ENCODE measurements around the gene PTPRN2.

The PTPRN2 gene

DNA sequence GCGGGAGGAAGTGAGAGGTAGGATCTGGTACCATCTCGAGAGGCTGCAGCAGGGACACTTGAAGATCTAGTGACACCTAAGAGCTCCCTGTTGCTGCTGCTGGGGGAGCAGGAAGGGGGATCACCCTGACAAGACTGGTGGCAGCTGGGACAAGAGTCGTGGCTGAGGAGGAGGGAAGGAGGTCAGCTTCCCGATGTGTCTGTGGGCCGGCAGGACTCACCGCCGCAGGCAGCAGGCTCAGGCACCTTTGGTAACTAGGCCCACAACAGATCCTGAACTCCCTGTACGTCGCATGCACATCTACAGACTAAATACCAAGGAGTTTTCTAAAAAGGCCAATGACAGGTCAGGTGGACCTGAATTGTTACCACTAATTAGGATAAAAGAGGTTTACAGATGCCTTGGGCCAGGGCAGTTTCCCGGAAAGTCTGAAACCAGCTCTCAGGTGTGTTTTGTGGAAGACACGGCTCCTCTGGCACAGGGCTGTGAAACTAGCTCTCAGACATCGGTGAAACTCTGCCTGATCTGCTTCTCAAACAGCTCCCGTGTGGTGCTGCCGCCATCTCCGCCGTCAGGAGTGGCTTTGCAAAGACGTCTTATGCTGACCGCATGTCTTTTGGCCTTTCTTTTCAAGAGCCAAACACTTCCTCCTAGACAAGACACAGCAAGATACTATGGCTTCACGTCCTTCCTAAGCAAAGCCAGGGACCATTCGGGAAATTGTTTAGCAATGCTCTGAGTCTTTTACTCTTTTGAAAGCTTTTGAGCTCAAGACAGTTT is 609.7 kb downstream of the PTPRN2 start:
- no peak for DNase-seq

DNA sequence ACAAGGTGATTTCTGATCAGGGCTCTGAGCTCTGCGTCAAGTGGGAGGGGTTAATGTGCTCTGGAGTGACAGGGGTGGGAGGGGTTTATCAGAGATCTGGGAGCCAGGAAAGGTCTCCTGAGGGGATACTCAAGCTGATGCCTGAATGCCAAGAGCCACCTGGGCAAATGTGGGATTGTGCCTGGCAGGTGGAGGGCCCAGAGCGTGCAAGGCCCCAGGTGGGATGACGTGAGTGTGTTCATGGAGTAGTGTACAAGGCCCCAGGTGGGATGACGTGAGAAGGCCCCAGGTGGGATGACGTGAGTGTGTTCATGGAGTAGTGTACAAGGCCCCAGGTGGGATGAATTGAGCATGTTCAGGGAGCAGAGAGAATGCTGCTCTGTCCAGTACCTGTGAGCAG is 610.3 kb downstream of the PTPRN2 start:
- DNase-seq = no peak

DNA sequence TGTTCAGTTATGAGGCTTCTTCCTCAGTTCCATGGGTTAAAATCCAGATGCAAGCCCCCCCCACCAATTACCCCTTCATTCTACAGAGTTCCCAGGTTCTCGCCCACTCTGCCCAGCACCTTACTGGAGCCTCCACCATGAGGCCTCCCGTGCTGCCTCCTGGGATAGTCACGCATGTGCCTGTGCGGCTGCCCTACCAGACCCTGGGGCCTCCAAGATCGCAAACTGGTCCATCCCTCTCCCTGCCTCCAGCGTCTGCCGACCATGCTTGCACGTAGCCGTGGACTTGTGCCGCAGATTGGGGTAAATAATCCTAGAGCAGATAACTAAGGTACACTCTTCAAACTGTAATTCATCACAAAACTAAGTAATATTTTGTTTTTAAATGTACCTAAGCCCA is 611.2 kb downstream of the PTPRN2 start:
- no peak for DNase-seq

DNA sequence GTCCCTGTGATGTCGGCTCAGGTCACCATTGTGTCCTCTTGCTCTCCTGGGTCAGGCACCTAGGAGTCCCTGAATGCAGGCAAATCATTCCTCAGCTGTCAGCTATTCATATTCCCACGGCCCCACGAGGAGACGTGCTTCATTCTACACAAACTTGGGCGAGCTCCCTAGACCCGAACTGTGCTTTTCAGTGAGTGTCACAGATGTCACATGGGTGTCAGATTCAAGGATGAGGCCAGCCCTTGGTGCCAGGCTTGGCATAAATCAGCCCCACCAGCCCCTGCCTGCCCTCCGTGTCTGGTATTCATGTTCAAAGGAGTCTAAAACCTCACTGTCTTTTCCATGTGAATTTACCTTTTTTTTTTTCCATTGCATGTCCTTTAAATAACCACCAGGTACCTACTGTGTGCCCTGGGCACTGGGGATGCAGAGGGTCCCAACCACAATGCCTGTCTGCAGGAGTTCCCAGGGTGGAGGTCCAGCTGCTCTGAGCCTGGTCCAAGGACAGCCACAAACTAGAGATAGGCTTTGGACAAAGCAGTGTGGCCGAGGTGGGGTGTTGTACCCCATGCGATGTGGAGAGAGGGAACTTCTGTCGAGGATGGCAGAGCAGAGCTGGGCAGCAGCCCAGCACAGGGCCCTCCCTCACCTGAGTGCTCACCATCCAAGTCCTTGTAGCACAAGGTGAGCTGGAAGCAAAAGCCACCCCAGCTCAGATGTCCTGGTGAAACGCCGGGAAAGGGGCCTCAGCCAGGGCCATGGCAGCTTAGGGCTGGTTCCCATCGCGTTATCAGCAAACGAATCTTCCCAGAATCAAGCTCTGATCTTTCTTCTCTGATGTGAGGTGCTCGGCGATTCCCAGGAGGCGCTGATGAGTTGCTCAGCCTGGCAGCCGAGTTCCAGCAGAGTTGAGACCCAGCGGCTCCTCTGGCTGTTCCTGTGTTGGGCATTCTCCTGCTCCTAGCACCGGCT is 611.9 kb downstream of the PTPRN2 start:
- DNase-seq = no peak

DNA sequence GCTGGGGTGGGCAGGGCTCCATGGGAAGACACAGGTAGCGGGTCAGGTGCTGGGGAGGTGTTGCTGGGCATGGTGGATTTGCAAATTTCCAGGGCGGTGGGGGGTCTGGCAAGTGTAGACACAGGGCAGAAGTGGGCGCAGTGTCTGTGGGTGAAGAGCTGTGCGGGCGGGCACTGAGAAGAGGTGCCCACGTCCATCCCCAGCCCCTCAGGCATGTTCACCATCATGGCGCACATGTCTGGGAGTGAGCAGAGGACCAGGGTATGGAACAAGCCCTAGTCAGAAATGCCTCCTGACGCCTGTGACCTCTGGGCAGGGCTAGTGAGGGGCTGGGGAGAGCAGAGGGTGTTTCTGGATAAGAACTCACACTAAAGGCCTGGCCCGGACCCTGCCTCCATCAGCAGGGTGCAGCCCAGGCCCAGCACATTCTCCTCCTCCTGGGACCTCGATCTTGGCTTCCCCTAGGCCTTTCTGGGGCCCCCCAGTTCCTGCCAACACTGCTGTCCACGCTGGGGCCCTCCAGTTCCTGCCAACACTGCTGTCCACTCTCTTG is 612.9 kb downstream of the PTPRN2 start:
- DNase-seq = no peak

DNA sequence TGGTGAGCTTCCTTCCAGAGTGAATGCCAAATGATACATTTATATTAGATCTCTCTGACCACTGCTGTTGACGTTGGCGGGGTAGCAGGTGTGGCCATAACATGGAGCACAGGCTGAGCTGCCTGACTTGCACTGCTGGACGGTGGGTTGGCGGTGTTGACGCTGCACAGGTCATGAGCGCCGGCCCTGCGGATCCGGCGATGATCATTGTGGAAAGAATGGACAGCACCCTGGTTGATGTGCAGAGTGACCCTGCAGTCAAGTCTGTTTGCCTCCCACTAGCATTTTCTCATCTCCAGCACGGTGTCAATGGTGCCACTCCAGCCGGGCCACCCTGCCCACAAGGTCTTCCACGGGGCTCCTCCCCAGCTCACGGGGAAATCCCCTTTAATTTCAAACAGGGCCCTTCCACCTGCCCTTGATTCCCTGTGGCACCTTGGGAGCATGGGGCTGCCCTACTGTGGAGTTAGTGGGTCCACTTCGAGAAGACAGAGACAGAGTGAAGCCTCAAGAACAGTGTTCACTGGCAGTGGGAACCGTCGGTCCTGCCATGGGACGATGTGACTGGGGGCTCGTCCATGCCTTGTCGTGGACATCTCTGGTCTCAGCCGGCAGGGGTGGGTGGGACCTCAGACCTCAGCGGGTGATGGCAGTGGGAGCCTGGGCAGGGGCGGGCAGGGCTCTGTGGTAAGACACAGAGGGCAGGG is 613.5 kb downstream of the PTPRN2 start:
- no peak for DNase-seq

DNA sequence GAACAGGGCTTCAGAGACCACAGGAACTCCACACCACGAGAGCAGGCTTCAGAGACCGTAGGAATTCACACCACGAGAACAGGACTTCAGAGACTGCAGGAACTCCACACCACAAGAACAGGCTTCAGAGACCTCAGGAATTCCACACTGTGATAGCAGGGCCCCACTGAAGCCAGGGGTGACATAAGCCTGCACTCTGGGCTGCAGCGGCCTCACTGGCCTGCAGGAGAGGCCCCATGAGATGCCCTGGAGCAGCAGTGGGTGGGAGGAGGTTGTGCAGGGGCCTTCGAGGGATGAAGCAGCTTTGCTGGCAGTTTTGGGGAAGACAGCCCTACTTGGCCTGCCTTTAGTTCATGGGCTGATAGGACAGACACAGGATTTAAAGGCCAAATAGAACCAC is 614.7 kb downstream of the PTPRN2 start:
- no peak for DNase-seq

DNA sequence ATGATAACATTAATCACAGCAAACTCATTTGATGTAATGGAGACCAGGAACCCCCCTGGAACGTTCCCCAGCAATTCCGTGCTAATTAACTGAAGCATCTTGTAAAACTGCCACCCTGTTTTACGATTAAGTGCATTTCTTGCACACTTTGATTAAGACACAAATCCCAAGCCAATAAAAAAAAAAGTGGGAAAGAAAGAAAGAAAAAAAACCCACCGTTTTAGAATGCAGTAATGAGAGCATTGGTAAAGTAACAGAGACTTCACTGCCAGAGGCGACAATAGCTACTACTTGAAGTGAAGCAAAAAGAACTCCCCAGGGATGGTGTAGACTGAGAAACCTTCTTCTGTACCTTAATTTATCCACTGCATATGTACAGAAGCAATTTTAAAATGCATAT is 616.1 kb downstream of the PTPRN2 start:
- DNase-seq = no peak

DNA sequence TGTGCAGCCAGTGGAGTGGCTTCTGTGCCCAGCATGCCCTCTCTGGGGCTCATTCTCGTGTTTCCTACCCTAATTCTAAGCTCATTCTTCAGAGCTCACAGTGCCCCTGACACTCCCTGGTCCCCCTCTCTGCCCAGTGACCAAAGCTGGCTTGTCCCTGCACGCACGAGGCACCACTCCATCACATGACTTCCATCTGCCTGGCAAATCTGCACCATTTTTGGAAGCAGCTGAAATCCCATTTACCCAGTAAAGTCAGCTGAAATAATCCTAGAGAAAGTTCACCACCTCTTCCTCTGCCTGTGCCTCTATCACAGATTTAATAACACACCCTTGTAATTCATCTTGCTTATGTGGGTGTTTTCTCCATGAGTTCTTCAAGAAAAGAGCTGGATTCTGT is 616.9 kb downstream of the PTPRN2 start:
- no peak for DNase-seq

DNA sequence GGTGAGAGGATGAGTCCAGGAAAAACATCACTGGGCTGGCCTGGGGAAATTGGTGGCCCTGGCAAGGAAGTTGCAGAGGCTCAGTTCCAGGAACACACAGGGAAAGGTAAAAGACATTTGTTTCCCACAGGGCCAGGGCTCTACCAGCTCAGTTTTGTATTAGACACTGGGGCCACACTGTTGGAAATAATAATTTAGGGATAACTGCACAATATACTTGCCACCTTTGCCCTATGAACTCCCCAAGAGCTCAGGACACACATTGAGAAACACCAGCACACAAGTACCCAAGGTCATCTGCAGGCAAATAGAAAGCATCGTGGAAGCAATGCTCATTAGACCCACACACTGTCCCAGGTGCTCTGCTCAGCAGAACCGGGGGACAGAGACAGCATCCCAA is 617.6 kb downstream of the PTPRN2 start:
- no peak for DNase-seq

DNA sequence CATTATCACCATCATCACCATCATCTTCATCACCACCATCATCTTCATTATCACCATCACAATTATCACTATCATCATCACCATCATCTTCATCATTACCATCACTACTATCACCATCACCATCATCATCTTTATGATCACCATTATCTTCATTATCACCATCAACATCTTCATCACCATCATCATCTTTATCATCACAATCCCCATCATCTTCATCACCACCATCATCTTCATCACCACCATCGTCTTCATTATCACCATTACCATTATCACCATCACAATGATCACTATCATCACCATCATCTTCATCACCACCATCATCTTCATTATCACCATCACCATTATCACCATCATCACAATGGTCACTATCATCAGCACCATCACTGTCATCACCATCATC is 621.1 kb downstream of the PTPRN2 start:
- DNase-seq = no peak

DNA sequence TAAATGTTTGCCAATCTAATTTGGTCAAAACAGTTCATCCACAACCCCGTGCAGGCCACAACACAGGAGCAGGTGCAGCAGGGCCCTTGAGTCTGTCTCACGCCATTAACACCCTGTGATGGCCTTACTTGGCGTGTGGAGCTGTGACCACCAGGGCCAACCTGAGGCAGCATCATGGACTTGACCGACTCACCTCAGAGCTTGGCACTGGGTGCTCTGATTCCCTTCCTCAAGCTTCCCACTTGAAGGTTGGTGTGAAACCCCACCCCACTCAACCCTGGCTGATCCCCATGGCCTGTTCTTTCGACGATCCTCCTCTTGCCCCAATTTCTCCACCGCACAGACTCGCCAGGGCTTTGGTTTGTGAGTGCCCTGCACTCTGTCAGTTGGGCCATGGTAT is 623.1 kb downstream of the PTPRN2 start:
- no peak for DNase-seq

DNA sequence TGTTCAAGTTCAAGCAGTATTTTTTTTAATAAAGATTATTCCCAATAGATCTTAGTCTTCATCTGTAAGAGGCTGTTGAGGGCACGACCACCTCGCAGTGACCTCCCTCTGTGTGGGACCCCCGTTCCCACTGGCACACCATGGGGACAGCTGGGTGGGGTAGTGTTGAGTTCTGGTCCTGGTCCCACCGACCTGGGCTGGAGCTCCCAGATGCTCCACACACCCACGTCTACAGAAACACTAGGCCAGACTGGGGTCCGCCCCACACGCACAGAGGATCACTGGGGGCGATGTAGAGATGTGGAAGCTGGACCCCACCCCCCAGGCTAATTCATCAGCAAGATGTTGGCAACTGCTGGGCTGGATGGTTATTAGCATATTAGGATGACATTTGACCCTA is 623.6 kb downstream of the PTPRN2 start:
- no peak for DNase-seq

DNA sequence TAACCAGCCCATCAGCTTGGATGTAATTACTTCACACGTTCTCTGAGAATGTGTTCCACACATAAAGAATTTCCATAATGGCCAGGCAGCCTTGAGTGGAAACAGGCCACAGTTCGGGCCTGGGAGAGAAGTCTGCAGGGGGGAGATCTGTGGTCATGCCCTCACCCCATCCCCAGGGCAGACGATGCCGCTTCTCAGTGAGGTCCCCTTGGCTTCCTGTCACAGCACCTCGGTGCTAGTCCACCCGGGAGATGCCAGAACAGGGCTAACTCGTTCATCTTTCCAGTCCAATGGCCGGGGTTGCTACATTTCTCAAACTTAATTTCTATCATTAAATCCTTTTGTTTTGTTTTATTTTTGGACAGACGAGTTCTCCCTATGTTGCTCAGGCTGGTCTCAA is 624.1 kb downstream of the PTPRN2 start:
- no peak for DNase-seq

DNA sequence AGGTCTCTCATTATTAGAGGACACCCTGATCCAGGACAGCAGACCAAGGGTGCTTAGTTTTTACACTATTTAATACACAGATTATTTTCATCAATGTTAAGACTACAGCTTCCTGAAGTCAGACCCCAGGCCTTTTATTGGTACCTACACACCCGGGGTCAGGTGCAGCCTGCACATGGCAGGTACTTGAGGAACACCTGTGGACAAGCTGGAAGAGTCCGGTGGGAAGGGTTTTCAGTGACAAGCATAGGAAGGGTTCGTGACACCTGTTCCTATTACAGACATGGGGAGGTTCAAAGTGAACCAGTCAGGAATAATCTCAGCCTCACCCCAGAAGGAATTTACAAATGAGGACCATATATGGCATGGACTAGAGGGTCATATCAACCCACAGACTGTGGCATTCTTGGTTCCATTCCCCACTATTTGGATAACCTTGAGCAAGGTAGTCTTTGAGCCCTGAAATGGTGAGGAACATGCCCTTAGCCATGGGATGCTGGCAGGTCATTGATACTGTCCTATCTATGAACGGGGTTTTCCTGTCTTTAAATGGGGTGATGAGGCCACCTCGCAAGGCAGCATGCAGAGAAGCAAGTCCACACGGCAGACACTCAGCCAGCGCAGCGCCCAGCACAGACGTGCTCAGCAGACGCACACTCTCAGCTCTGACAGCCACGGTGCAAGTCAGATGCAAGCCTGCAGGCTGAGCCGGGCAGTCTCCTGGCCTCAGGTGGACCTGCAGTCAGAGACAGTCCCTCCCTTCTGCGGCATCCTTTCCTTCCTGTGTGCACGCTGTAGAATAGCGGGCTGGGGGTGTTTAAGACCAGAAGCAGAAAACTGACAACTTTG is 624.9 kb downstream of the PTPRN2 start:
- no peak for DNase-seq

DNA sequence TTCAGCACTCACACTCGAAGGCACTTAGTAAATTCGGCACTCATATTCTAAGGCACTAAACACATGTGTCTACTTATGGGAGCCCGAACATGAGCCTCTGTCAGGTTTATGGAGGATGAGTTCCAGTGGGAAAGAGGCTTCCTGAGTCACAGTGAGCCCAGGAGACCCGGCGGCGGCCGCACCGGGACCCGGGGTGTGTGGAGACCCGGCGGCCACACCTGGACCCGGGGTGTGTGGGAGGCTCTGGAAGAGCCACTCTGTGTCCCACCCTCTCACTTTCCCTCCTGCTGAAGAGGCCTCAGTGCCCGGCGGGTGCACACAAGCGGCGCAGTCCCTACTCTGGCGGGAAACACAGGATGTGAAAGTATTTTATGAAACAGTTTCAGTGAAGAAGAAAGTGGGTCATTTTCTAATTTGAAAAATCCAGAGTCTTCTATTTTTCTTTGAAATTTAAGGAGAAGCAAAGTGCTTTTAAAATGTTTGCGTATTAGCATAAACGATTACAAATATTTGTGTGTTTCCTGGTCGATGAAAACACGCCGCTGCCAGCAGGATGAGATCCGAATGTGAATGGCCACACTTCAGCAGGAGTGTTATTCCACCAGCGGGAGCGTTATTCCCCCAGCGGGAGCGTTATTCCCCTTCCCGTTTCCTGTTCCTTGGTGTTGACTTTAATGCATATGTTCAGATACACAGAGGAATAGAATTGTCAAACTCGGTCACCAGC is 625.7 kb downstream of the PTPRN2 start:
- no peak for DNase-seq

DNA sequence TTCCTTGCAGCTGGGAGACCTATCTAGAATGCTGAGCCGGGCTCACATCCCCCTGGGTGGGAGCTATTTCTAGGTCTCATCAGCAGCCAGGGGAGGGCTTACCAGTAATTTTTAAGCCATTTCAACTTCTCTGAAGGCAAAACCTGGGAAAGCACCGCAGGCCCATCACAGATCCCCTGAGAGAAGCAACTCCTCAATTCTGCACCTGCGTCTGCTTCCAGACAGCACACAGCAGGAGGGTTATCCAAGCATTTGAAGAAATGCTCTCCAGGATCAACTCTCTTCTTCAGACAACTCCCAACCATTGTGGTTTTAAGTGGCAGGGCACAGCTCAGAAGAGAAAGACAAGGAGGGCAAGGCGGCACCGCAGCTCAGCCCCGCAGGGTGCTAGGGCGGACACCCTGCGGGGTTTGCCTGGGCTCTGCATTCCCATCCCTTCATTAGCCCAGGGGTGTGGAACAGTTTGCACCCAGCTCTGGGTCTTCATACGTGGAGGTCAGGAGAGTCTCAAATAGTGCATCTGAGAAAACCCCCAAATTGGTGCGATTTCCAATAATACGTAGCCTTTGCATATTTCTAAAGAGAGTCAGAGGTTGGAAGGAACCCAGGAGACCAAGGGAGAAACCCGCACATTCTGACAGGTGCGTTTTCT is 632.1 kb downstream of the PTPRN2 start:
- DNase-seq = no peak

DNA sequence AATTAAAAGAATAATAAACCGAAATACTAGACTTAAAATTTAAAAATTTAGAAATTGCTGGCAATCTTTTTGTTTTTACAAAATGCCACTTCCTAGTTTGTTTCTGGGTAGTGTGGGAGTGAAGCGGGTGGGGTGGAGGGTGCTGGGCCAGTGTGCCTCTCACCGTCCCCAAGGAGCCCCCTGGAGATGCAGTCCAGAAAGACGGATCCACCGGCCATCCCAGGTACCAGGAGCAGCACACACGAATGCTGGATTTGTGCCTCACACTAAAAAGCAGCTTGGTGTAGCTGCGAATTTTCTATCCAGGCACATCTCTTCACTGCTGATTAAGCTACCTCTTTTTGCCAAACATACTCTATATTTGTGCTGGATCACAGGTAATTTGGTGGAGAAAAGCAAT is 632.7 kb downstream of the PTPRN2 start:
- no peak for DNase-seq

DNA sequence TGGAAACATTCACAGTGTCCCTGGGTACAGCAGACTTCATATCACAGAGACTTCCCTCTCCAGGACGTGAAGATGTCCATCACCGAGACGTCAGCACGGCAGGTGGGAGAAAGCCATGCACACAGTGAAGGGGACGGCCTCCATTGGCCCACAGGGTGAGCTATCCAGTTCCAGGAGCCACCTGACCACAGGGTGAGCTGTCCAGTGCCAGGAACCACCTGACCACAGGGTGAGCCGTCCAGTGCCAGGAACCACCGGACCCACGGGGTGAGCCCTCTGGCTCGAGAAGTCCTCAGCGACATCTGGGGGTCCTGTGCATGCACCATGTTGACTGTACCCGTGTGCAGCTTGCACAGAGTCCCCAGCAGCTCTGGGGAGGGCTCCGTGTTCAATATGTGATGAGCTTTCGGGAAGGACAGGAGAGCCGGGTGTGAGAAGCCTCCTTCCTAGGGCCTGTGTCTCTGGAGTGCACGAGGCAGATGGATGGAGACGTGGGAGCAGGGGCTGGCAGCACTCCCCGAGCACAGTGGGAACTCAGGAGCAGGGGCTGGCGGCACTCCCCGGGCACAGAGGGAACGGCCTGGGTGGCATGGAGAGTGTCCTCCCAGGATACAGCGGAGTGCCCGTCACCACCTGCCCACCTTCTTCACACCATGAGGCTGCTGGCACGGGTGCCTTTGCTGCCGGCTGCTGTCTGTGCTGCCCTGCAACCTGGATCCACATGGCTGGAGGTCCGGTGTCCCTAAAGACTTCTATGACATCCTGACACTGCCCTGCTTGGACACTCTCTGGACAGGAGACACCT is 634.6 kb downstream of the PTPRN2 start:
- DNase-seq = no peak

DNA sequence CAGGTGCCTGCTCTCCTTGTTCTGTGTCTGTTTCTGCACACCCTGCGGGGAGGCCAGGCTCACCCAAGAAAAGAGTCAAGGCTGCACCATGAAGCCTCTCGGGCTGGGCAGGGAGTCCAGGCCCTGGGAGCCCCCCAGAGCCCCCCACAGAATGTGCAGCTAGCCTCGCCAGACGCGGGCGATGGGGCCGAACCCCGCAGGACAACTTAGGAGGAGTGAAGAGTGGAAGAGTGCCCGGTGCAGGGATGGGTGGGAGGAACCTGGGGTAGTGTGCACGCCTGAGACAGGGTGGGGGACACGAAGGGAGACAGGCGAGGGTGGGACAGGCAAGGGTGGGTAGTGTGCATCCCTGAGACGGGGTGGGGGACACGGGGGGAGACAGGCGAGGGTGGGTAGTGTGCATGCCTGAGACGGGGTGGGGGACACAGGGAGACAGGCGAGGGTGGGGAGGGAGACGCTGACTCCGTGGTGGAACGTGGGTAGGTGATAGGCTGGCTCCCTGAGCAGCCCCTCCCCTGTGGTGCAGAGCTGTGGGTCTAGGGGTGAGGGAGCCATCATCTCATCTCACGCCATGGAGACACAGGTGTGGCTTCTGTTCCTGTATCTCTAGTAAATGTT is 635.5 kb downstream of the PTPRN2 start:
- DNase-seq = no peak

Measured in SIG-M5 (cell line).